Stimulated activated CD4-positive, alpha-beta T cell treated with anti-CD3 and anti-CD28 coated beads, TNF-alpha, amount 100 ng/mL, for 4 hours (primary cell): ENCODE data around the gene HUNK.

Source experiments
- DNase-seq, 3 experiments: peaks; one replicate each; pipeline ENCODE4 v3.0.0-alpha.2; 2020; ENCODE audit warnings: low read depth in 3 of 3

The HUNK gene

GRCh38 chr21:31895077-31895835 lies 22.4 kb downstream of the HUNK start:
- DNase-seq = no peak

DNA sequence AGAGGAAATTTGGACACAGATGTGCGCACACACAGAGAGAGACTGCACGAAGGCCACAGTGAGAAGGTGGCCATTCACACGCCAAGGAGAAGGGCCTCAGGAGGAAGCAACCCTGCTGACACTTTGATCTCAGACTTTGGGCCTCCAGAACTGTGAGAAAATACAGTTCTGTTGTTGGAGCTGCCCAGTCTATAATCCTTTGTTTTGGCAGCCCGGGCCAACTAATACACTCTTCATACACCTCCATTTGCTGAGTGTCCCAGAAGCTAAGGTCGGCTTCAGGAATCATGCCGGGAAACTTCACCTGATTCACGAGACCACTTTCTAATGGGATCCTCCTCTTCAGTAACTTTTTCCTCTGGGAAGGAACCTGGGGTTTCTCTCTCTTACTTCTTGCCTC lies 23.2 kb downstream of the HUNK start:
- DNase-seq = no peak

DNA sequence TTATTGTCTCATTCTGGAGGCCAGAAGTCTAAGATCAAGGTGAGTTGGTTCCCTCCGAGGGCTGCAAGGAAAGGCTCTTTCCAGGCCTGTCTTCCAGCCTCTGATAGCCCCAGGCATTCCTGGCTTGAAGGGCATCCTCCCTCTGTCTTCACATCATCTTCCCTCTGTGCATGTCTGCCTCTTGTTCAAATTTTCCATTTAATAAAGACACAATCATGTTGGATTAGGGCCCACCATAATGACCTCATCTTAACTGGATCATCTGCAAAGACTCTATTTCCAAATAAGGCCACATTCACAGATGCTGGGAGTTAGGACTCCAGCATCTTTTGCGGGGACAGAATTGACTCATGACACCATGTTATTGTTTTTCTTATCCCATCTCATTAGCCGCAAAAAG lies 24.5 kb downstream of the HUNK start:
- DNase-seq = no peak

GRCh38 chr21:31898933-31899630 lies 26.3 kb downstream of the HUNK start:
- DNase-seq = no peak

DNA sequence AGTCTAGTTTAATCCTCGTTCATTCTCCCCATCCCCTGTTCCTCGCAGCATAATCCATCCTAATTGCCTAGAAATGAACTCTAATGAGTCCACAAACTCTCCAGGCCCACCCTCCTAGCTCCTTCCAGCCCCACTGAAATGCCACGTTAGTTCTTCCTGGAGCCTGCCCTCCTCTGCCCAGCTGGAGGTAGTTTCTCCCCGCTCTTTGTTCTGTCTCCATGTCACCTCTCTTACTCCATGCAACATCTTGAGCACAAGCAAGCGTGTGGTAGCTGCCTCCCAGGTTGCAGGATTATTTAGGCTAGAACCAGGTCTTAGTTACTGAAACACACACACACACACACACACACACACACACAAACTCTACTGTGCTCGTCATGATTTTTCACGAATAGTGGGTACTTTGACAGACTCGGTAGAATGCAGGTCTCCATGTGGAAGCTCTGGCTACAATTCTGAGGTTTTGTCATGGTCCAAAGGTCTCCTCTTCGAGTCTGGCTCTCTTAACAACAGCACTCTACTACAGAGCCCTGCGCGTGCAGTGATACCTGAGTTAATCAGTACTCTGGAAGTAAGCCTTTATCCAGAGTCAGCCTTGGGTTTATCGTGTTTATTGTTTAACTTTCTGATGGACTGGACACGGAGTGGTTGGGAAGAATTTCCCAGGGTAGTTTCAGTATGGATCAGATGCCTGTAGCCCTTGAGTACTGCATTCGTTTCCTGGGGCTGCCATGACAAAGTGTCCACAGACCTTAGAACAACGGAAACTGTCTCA lies 27.5 kb downstream of the HUNK start:
- no peak for DNase-seq

GRCh38 chr21:31901315-31901714 lies 28.5 kb downstream of the HUNK start:
- DNase-seq = no peak

DNA sequence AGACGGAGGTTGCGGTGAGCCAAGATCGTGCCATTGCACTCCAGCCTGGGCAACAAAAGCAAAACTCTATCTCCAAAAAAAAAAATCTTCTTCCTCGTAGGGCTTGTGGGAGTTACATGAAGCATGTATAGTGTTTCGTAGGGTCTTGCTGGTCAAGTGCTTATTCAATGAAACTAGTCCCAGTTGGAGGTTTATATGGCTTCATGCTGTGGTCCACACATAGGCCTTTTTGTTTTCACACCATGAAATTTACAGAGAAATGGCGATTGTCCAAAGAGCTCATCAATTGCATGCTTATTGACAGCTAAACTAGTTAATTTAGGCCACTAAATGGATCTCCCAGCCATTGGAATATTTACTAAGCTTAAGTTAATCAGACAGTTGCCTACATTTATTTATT lies 29.6 kb downstream of the HUNK start:
- no peak for DNase-seq

DNA sequence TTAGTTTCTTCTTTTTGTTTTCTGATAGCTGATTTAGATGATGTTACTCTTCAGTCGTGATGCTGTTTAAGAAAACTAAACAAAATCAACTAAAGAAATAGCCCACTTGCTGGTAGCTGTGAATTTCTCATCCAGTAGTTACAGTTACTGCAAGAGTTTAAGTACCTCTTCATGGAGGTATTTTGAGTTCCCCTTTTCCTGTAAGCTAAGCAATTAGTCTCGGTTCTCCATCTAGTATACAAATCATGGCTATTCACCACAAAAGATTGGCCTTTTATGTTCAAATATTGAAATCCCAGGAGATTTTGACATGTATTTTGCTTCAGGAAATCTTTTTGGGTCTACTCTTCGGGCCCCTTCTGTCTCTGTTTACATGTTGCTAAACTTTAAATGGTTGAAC lies 31.1 kb downstream of the HUNK start:
- no peak for DNase-seq

DNA sequence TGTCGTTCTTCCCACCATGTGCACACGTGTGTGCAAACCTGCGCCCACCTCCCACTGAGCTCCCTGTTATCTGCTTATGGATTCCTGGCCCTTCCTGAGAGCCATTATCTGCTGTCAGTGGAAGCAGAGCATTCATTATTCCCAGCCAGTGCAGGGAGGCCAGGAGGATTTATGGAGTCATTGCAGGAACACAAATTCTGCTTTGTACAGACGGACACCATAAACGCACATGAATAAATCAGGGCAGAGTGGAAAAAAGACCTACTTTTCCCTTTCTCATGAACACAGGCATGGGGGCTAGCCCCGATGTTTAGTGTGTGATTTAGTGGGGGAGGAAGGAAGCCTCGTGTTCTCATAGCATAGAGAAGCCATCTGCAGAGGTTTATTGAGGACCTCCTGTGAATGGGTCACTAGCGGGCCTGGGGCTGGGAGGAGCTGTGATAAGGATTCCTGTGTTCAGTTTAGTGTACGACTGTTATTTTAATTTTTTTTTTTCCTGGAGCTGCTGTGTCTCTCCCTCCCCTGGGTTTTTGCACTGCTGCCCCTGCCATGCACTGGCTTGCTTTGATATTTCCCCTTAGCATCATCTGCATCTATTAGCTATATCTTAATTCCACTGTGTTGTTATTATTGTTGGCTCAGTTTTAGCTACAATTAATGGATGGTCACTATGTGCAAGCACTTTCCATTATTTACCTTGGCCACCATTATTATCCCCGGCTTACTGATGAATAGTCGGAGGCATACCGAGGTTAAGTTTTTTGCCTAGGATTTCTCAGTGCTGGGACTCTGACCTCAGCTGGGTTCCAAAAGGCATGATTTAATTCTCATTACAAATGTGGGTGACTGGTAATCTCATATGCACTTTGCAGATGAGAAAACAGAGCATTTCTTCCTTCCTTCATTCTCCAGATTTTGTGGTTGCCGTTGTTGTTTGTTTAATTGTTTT lies 33.0 kb downstream of the HUNK start:
- no peak for DNase-seq

DNA sequence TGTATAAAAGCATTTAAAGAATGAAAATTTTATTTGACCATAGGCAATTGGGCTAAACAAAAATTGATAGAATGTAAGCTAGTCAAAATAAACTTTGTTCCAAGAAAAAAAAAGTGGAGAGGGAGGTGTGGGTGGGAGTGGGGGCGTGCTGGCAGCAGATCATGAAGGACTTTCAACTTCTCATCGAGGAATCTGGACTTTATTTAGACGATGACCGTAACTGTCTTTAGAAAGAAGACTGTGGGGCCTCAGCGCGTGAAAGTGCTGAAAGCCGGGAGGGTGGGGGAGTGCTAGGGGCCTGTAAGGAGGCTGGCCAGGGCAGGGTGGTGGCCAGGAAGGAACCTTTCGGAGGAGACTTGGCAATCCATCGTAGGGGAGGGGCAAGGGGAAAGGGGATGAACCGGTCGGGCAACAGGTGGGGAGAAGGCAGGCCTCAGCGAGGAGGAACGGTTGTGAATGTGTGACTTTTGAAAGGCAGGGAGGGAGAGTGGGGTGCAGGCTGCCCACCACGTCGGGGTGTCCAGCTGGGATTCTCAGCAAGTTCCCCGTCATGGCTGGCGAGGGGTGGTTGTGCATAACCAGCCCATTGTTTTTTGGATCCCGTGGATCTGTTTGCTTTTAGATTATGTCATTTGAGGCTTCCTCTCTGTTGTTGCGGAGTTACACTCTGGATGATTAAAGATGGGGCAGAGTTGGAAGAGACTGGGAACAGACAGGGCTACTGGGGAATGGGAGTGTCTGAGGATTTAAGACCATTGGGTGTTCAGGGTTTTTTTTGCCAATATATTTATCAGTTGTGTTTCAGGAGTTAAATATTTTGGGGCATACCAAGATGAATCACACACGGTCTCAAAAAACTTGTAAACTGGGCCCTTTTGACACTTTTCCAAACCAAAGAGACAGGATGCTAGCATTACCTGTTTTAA lies 35.5 kb downstream of the HUNK start:
- no peak for DNase-seq

DNA sequence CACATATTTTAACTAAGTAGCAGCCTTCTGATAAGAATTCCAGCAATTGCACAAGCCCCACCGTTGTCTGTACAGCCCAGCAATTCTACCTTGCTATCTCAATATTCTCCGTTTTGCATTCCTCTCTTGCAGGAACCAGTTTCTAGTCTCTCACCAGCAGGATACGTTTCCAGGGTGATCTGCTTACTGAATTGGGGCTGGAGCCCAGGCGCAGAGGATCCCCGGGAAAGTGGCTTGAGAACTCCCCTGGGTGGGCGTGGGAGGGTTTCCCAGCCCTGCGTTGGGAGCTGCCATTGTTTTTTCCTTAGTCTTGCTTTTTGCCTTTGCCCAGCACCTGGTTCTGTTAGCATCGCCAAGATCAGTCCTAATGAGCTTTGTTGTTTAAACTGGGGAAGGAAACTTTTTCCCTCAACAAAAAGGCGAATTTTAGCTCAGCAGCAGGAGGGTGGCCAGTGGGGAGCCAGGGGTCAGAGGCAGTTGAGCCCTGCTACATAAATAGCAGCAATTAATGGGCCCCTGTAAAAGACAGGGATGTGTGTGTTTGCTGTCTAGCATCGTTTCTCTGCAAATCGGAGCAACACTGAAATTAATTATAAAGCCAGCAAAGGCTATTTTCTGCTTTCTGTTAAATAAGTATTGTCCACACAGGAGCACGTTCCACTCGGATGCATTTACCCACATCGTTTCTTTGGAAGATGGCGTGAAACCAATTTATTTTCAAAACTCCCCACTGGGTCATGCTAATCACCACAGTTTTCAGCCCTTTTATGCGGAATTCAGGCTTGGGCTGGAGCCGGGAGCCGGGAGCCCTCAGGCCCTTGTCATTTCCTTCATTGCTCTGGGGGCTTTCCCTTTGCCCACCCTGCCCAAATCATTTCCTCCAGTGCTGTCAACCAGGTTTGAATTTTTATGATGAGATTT lies 36.6 kb downstream of the HUNK start:
- no peak for DNase-seq

DNA sequence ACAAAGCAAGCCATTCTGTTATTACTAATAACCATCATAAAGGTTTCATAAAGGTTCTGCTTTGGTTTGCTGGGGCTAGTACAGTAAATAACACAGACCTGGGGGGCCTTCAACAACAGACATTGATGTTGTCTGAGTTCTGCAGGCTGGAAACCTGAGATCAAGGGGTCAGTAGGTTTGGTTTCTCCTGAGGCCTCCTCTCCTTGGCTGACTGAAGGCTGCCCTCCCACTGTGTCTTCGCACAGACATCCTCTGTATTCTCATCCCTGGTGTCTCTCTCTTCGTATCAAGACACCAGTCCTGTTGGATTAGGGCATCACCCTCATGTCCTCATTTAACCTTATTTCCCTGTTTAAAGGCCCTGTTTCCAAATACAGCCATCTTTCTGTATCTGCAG lies 37.3 kb downstream of the HUNK start:
- no peak for DNase-seq

DNA sequence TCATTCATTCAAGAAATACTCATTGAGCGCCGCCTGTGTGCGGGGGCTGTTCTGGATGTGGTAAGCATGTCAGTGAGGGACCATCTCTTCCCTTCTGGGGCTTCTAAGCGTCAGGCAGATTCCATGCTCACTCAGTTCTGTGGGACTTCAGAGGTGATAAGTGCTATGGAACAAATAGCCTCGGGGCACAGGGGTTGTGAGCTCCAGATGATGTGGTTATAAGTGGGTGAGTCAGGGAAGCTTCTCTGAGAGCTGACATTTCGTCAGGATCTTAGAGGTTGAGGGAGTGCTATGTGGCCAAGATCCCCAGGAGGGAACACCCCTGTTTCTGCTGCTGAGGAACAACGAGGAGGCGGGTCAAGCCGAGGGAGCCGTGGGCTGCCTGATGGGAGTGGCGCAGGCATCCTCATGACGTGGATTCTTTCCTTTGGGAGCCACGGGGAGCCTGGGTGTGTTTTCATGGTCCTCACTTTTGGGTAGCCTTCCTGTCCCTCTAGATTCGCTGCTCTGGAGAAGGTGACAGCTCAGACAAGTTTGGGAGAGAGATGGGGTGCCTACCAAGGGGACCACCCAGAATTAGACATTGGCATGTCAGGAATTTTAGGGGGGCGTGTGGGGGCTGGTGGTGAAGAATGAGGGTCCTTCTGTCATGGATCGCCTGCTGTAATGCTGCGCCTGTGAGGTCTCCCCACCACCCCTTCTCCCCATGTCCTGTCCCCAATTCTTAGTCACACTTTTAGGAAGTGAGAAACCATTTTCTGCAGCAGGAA lies 38.5 kb downstream of the HUNK start:
- no peak for DNase-seq

DNA sequence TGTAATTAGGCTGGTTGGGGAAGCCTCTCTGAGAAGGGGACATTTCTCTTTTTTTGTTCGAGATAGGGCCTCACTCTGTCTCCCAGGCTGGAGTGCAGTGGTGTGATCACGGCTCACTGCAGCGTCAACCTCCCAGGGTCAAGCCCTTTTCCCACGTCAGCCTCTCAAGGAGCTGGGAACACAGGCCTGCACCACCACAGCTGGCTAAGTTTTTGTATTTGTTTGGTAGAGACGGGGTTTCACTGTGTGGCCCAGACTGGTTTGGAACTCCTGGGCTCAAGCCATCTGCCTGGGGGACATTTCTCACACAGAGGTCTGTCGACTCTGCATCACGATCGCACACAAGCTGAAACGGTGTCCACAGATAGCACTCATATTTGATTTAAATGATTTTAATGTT lies 39.7 kb downstream of the HUNK start:
- no peak for DNase-seq

- no peak for DNase-seq
Measured at GRCh38 chr21:31913182-31913608, 40.4 kb downstream of the HUNK start.

DNA sequence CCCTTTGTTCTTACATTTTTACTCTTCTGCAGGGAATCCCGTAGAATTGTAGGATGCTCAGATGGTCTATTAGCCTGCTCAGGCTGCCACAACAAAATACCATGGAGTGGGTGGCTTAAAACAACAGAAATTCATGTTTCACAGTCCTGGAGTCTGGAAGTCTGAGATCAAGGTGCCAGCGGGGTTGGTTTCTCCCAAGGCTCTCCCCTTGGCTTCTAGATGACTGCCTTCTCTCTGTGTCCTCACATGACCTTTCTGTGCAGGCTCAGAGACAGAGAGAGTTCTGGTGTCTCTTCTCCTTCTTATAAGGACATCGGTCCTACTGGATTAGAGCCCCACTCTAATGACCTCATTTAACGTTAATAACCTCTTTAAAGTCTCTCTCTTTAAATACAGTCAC lies 41.7 kb downstream of the HUNK start:
- DNase-seq = no peak

- no peak for DNase-seq
Measured at GRCh38 chr21:31915566-31915965, 42.7 kb downstream of the HUNK start.

GRCh38 chr21:31917108-31917507 lies 44.3 kb downstream of the HUNK start:
- no peak for DNase-seq
